C4-2B (cell line): ENCODE data around the gene PFN4.

Source experiments
- CTCF ChIP-seq: fragments of 450-650 bp; conservative IDR thresholded peaks from 2 replicates; pipeline ENCODE4 v1.5.1; 2017; ENCODE audit warnings: mild to moderate bottlenecking
- ZFX ChIP-seq: fragments of 450-650 bp; IDR thresholded peaks from 2 replicates; pipeline ENCODE4 v1.6.1; 2017

DNA sequence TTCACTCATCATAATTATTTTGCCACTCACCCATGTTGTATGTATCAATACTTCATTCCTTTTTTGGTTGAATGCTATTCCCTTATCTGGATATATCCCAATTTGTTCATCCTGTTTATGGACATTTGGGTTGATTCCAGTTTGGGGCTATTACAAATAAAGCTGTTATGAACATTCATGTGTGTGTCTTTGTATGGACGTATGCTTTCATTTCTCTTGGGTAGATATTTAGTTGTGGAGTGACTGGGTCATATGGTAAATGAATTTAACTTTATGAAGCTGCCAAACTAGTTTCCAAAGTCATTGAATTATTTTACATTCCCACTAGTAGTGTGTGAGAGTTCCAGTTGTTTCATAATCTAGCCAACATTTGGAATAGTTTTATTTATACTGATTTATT, 2.8 kb upstream of the PFN4 start:
- TF ChIP-seq CTCF (no peak), ZFX (no peak)
